ENCODE results near the gene NFIX. TPM values are rescaled to one million over a fixed set of nuclear protein-coding genes. Genes with fewer than 3 reads are reported as not detected.

The NFIX gene
- total RNA-seq, 1 donor from 2014 or later, result 76.5 TPM

GRCh38 chr19:13077240-13077639 lies 82.0 kb downstream of the NFIX start:
- H3K27me3 ChIP-seq, result no peaks in the 10 kb centered on the region
- no peak for TF ChIP-seq CTCF (IDR thresholded peaks at IDR 0.05)
- H3K36me3 ChIP-seq, result peaks cover 12 to 18% of the 10 kb centered on the region in 2 donors
- DNase-seq (ENCODE audit: low spot score in 2 of 2), result no peak
- peak overlapping the region; percentile 74 to 99 for H3K27ac ChIP-seq
- intact Hi-C loops (cut with DNase I), result no loop called here
- peaks cover 22 to 61% of the 10 kb centered on the region in 2 donors for H3K4me1 ChIP-seq
- no peak overlapping the region for H3K4me3 ChIP-seq
- no peaks in the 10 kb centered on the region for H3K9me3 ChIP-seq

DNA sequence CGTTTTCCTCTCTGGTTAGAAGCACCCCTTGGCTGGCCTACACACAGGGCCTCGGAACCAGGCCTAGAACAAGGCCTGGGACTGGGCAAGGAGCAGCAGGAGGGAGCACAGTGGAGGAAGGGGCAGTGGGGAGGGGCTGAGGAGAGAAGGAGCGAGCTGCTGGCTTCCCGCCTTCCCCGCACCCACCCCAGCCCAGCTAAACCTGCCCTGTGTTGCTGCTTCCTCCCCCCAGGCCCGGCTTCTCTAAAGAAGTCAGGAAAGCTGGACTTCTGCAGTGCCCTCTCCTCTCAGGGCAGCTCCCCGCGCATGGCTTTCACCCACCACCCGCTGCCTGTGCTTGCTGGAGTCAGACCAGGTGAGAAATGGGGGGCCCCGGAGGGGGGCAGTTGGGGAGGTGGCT lies 83.1 kb downstream of the NFIX start:
- no peaks in the 10 kb centered on the region for H3K9me3 ChIP-seq
- H3K36me3 ChIP-seq, result peaks cover 8 to 16% of the 10 kb centered on the region in 2 donors
- H3K4me1 ChIP-seq, result peaks cover 30 to 65% of the 10 kb centered on the region in 2 donors
- TF ChIP-seq CTCF (IDR thresholded peaks at IDR 0.05), result no peak
- H3K4me3 ChIP-seq, result peak overlapping the region in 1 of 2 donors; percentile 10
- no peak for DNase-seq (ENCODE audit: low spot score in 2 of 2)
- peak overlapping the region; percentile 74 to 99 for H3K27ac ChIP-seq
- intact Hi-C loops (cut with DNase I), result loop anchor here (2.0 kb wide), 1 partner anchor 14 kb away; no protein-coding TSS in a partner anchor
- no peaks in the 10 kb centered on the region for H3K27me3 ChIP-seq

GRCh38 chr19:13078897-13079541 lies 83.7 kb downstream of the NFIX start:
- peak overlapping the region in 1 of 2 donors; percentile 10 for H3K4me3 ChIP-seq
- intact Hi-C loops (cut with DNase I), result loop anchor here (2.0 kb wide), 1 partner anchor 14 kb away; no protein-coding TSS in a partner anchor

GRCh38 chr19:13079542-13079986 lies 84.3 kb downstream of the NFIX start:
- no peak overlapping the region for H3K4me3 ChIP-seq
- peaks cover 11 to 14% of the 10 kb centered on the region in 2 donors for H3K36me3 ChIP-seq
- no peaks in the 10 kb centered on the region for H3K9me3 ChIP-seq
- intact Hi-C loops (cut with DNase I), result loop anchor here (2.0 kb wide), 1 partner anchor 15 kb away; no protein-coding TSS in a partner anchor
- no peaks in the 10 kb centered on the region for H3K27me3 ChIP-seq
- H3K27ac ChIP-seq, result peak overlapping the region; percentile 74 to 99
- no peak for TF ChIP-seq CTCF (IDR thresholded peaks at IDR 0.05)
- H3K4me1 ChIP-seq, result peaks cover 30 to 62% of the 10 kb centered on the region in 2 donors
- no peak for DNase-seq (ENCODE audit: low spot score in 2 of 2)

More at GRCh38 chr19:13078897-13079541, 83.7 kb downstream of the NFIX start:
- peak in 1 of 2 donors; percentile 83 for DNase-seq (ENCODE audit: low spot score in 2 of 2)
- Histone ChIP-seq H3K4me1 (peaks cover 30 to 65% of the 10 kb centered on the region in 2 donors), H3K36me3 (peaks cover 8 to 15% of the 10 kb centered on the region in 2 donors), H3K9me3 (no peaks in the 10 kb centered on the region), H3K27ac (peak overlapping the region; percentile 74 to 99), H3K27me3 (no peaks in the 10 kb centered on the region)
- TF ChIP-seq CTCF (IDR thresholded peaks at IDR 0.05), result no peak

- Histone ChIP-seq H3K9me3 (no peaks in the 10 kb centered on the region), H3K36me3 (peaks cover 12 to 21% of the 10 kb centered on the region in 2 donors), H3K4me3 (no peak overlapping the region), H3K27ac (peak overlapping the region; percentile 67 to 94), H3K4me1 (peaks cover 30 to 52% of the 10 kb centered on the region in 2 donors), H3K27me3 (no peaks in the 10 kb centered on the region)
- TF ChIP-seq CTCF (IDR thresholded peaks at IDR 0.05), result peak; percentile 28 to 56 (median 40)
- DNase-seq (ENCODE audit: low spot score in 2 of 2), result no peak
- intact Hi-C loops (cut with DNase I), result no loop called here
Measured at GRCh38 chr19:13082192-13083007, 87.1 kb downstream of the NFIX start.
